SJSA1 (cell line): ENCODE data around the gene CD74. TPM values are rescaled to one million over a fixed set of nuclear protein-coding genes. Genes with fewer than 3 reads are reported as not detected.
"Not testable (repeated sequence)": the region's sequence is repeated elsewhere in the genome, so short reads cannot be mapped to it uniquely, and the experiment has no call there.

Source experiments
- DNase-seq, 2 experiments: peaks; one replicate each; pipeline ENCODE4 v3.0.0-alpha.2; 2015 to 2020; ENCODE audit warnings: low spot score in 2 of 2, low read depth in 1 of 2
- H3K27ac ChIP-seq: fragments of 250-450 bp; sonication (Bioruptor Pico); 2 replicates; pipeline ENCODE4 v1.5.1; 2020; ENCODE audit warnings: mild to moderate bottlenecking, moderate library complexity
- H3K27me3 ChIP-seq: fragments of 250-450 bp; sonication (Bioruptor Pico); replicated peaks from 2 replicates; pipeline ENCODE4 v1.5.1; 2020; ENCODE audit warnings: mild to moderate bottlenecking, moderate library complexity
- H3K36me3 ChIP-seq: fragments of 250-450 bp; sonication (Bioruptor Pico); 2 replicates; pipeline ENCODE4 v1.5.1; 2020; ENCODE audit warnings: mild to moderate bottlenecking
- H3K4me1 ChIP-seq: fragments of 250-450 bp; sonication (Bioruptor Pico); replicated peaks from 2 replicates; pipeline ENCODE4 v1.6.1; 2021; ENCODE audit warnings: mild to moderate bottlenecking
- H3K4me3 ChIP-seq: fragments of 250-450 bp; sonication (Bioruptor Pico); 2 replicates; pipeline ENCODE4 v1.5.1; 2020; ENCODE audit warnings: mild to moderate bottlenecking
- H3K9me3 ChIP-seq: fragments of 250-450 bp; sonication (Bioruptor Pico); replicated peaks from 2 replicates; pipeline ENCODE4 v1.5.1; 2020; ENCODE audit warnings: mild to moderate bottlenecking
- total RNA-seq: library from RNA; depleted of rRNA; stranded (reverse); fragments of >200 nt; shearing (Covaris generic); gene quantifications from 2 replicates; pipeline ENCODE4 v1.2.3, GENCODE V29; 2014; rRNA removed

Gene CD74
- total RNA-seq, result not detected in 2 replicates

DNA sequence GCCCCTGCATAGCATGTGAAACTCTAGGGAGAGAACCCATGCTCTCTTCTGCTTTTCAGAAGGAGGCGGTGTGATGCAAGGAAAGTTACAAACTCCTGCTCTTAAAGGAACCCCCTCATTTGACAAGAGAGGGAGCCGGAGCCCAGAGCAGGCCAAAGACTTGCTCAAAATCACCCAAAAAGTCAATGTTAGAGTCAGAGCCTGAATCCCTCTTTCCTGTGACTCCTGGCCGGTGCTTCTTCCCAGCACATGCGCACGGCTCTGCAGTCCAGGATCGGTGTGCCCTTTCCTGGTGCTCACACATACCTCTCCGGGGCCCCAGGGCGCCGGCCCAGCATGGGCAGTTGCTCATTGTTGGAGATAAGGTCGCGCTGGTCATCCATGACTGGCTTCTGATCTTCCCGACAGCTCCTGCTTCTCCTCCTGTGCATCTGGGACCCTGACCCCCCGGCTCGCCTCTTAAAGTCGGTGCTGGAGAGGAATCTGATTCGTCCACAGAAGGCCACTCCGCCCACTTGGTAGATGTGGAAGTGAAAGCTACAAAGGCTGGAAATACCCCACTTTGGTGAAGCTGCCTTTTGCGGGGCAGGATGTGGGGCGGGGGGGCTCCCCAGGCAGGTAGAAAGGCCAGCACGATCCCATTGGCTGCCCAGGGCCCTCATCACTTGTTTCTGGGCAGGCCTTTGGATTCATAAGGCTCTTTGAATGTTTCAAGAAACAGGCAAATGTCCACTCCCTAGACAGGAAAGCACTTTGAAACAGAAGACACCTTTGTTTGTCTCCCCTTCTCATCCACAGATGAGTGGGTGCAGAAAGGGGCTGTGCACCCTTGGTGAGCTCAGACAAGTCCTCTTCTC is at the start of gene CD74:
Gene CD74, minus strand, starts transcription at position 592 of the 857 bp plus-strand sequence. Its CDS starts 161 bp downstream, at position 431.
- Histone ChIP-seq H3K9me3 (no peaks in the 10 kb centered on the region), H3K4me3 (no peak within 1 kb of the TSS), H3K4me1 (peaks cover 5% of the 10 kb centered on the region), H3K27me3 (no peaks in the 10 kb centered on the region), H3K27ac (no peak within 1 kb of the TSS), H3K36me3 (no peaks in the 10 kb centered on the region)
- DNase-seq, result peak in 1 of 2 experiments; percentile 33

DNA sequence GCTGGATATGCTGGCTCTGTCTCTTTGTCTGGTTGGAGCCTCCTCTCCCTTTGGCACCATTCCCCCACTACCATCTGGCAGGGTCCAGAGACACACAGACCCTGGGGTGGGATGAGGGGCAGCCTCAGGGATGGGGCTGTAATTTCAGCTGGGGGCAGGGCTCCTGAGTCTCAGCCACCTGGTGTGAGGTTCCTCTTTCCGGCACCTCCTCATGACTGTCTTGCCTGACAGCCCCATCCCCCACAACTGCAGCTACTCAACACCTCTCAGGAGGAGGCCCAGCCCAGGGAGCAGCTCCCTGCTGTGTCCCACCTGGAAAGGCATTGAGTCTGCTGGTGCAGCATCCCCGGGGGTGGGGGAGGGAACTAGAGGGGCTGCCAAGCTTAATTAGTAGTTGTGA is 48.5 kb upstream of the CD74 start:
- Histone ChIP-seq H3K9me3 (no peaks in the 10 kb centered on the region), H3K4me3 (no peak overlapping the region), H3K27me3 (no peaks in the 10 kb centered on the region), H3K4me1 (peaks cover 53% of the 10 kb centered on the region), H3K36me3 (no peaks in the 10 kb centered on the region), H3K27ac (no peak overlapping the region)
- DNase-seq, result no peak

DNA sequence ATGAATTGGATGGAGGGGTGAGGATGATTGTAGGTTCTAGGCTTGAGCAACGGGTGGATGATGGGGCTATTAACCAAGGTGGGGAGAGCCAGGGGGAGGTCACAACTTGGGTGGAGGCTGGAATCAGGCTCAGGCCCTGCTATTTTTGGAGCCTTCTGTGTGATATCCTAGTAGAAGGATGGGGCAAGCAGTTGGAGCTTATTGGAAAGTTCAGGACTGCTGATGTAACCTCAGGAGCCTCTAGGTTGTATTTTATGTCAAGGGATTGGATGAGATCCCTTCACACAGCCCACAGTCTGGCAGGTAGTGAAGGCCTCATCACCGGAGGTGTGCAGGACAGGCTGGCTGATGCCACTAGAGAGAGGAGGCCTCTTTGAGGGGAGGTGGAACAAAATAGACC is 48.1 kb upstream of the CD74 start:
- Histone ChIP-seq H3K27me3 (no peaks in the 10 kb centered on the region), H3K4me1 (peaks cover 49% of the 10 kb centered on the region), H3K4me3 (no peak overlapping the region), H3K27ac (no peak overlapping the region), H3K9me3 (no peaks in the 10 kb centered on the region), H3K36me3 (no peaks in the 10 kb centered on the region)
- no peak for DNase-seq

DNA sequence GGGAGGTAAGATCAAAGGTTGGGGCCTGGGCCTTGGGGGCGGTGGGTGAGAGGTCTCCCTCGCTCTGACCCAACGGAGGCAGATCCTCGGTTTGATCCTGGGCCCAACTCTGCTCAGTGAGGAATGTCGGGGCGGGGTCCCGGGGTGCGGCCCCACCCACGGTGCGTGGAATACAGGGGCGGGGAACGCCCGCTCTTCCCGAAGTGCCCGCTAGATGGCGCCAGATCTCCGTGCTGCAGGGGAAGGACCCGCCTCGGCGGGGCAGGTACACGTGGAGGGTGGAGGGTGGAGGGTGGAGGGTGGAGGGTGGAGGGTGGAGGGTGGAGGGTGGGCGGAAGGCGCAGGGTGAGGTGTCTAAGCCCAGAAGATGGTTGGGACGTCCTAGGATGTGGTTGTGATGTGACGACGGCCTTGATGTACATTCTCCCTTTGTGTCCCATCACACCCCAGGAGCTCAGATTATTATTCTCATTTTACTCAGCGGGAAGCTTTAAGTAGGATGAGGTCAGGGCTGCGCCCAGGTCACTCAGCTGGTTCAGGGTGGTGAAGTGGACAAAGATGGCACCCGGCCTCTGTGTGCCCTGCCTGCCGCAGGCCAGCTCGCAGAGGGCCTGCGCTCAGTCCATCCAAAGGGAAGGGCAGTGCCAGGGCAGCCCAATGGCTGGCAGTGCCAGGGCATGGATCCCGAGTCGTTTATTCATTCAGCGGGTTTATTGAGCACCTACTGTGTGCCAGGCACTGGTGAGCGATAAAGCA is 46.3 kb upstream of the CD74 start:
- Histone ChIP-seq H3K9me3 (no peaks in the 10 kb centered on the region), H3K4me1 (peaks cover 31% of the 10 kb centered on the region), H3K27me3 (no peaks in the 10 kb centered on the region), H3K4me3 (no peak overlapping the region), H3K27ac (peak overlapping the region; percentile 51; the same call in 1 of the 2 replicates), H3K36me3 (no peaks in the 10 kb centered on the region)
- DNase-seq, result peak; percentile 84 to 92

DNA sequence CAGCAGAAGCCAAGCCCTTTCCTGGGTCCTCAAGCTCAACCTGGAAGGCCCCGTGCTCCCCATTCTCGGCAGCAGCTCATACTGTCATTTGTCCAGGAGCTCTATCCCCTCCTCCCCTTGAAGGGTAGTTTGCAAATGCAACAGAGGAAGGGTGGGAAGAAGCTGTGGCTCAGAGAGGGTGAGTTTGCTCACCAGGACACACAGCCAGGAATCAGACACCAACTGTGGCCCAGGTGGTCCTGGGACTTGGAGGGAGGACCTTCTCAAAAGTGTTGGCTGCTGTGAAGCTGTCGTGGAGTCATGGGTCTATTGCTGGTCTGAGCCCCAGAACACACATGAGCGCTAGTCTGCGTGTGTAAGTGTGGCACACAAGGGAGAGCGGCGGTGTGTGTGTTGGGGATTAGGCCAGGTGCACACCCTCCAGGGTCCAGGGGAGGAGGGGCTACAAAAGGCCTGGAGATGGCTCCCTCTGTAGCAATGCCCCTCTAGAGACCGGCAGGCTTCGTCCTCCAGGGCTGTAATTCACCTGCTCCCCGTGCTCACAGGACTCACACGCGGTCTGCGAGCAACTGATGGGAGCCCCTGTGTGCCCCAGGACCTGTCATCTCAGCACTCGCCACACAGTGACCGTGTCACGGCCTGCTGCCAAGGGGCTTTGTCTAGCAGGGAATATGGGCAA is 45.0 kb upstream of the CD74 start:
- Histone ChIP-seq H3K36me3 (no peaks in the 10 kb centered on the region), H3K27me3 (no peaks in the 10 kb centered on the region), H3K9me3 (no peaks in the 10 kb centered on the region), H3K27ac (no peak overlapping the region), H3K4me1 (peaks cover 18% of the 10 kb centered on the region), H3K4me3 (no peak overlapping the region)
- DNase-seq, result no peak

DNA sequence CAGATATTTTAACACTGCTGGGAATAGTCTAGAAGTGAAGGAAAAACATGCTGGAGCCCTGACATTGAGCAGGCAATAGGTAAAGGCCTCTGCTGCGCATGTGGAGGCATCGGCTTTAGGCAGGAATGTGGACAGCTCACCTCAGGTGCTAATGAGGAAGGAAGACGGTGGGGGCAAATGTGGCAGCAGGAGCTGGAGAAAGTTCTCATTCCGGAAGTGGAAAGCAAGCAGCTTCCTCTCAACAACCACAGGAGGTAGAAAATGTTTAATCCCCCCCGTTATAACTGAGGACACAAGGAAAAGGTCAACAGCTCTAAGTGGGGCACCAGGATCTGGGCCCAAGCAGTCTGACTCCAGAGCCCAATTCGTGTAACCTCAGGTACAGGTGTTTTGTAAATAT is 44.4 kb upstream of the CD74 start:
- Histone ChIP-seq H3K9me3 (no peaks in the 10 kb centered on the region), H3K27me3 (no peaks in the 10 kb centered on the region), H3K4me1 (peaks cover 13% of the 10 kb centered on the region), H3K27ac (no peak overlapping the region), H3K4me3 (no peak overlapping the region), H3K36me3 (no peaks in the 10 kb centered on the region)
- no peak for DNase-seq

DNA sequence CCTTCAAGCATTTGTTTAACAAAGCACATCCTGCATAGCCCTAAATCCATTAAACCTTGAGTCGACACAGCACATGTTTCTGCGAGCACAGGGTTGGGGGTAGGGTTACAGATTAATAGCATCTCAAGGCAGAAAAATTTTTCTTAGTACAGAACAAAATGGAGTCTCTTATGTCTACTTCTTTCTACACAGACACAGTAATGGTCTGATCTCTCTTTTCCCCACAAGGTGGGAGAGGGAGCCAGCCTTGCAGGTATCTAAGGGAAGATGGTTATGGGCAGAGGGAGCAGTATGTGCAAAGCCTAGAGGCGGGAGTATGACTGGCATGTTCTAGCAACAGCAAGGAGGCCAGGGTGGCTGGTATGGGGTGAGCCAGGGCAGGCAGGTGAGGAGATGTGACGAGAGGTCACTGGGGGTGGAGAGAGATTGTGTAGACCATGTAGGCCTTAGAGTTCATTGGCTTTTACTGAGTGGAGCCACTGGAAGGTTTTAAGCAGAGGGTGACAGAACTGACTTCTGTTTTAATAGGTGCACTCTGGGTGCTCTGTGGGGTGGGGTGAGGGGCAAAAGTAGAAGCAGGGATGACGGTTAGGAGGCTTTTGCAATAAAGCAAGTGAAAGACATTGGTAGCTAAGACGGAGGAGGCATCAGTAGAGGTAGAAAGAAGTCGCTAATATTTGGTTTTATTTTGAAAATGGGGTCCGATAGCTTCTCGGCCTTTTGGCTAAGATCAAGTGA is 42.0 kb upstream of the CD74 start:
- H3K27ac ChIP-seq, result no peak overlapping the region
- no peak overlapping the region for H3K4me3 ChIP-seq
- H3K4me1 ChIP-seq, result peaks cover 10% of the 10 kb centered on the region
- H3K36me3 ChIP-seq, result no peaks in the 10 kb centered on the region; the same call in 1 of the 2 replicates
- no peaks in the 10 kb centered on the region for H3K9me3 ChIP-seq
- no peaks in the 10 kb centered on the region for H3K27me3 ChIP-seq
- DNase-seq, result no peak

DNA sequence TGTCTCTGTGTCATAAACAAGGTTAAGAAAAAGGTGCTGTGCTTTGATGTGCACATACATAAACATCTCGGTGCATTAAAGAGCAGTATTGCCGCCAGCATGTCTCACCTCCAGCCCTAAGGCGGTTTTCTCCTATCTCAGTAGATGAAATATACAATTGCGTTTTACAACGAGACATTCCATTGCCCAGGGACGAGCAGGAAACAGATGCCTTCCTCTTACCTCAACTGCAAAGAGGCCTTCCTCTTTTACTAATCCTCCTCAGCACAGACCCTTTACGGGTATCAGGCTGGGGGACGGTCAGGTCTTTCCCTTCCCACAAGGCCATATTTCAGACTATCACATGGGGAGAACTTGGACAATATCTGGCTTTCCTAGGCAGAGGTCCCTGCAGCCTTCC is 41.3 kb upstream of the CD74 start:
- not testable (repeated sequence) for H3K27ac ChIP-seq, H3K9me3 ChIP-seq, H3K27me3 ChIP-seq, DNase-seq, H3K4me1 ChIP-seq, H3K4me3 ChIP-seq, H3K36me3 ChIP-seq

DNA sequence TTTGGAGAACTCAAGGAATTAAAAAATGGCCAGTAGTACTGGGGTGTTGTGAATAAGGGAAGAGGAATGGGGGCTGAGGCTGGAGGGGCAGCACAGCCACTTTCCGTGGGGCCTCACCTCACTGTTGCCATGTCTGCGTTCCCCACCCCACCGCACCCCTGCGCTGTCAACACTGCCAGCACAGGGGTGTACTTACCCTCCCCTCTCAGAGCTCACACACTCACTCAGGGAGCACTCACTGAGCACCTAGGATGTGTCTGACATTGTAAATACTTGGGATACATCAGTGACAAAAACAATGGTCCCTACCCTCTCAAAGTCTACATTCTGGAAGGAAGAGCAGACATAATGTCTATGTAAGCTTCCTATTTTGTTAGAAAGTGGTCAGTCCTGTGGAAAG is 40.2 kb upstream of the CD74 start:
- no peak for DNase-seq
- Histone ChIP-seq H3K9me3 (no peaks in the 10 kb centered on the region), H3K4me3 (no peak overlapping the region), H3K27ac (no peak overlapping the region), H3K4me1 (peaks cover 7% of the 10 kb centered on the region), H3K27me3 (no peaks in the 10 kb centered on the region), H3K36me3 (peaks cover 16% of the 10 kb centered on the region)

DNA sequence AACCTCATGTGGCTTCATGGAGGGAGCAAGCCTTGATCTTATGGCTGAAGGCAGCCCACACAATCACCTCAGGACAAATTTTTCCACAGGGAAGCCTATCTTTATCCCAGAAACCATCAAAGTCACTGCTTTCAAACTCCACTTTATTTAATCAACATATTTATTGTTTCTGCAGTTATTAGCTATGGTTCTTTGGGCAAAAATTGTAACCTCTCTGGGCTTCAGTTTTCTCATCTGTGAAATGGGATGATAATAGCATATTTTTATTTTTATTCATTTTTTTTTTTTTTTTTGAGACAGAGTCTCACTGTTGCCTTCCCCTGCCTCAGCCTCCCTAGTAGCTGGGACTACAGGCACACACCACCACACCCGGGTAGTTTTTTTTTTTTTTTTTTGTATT is 38.9 kb upstream of the CD74 start:
- peaks cover 10% of the 10 kb centered on the region for H3K4me1 ChIP-seq
- no peak overlapping the region for H3K4me3 ChIP-seq
- H3K27ac ChIP-seq, result no peak overlapping the region
- H3K9me3 ChIP-seq, result no peaks in the 10 kb centered on the region
- H3K27me3 ChIP-seq, result no peaks in the 10 kb centered on the region
- no peak for DNase-seq
- peaks cover 29% of the 10 kb centered on the region for H3K36me3 ChIP-seq

DNA sequence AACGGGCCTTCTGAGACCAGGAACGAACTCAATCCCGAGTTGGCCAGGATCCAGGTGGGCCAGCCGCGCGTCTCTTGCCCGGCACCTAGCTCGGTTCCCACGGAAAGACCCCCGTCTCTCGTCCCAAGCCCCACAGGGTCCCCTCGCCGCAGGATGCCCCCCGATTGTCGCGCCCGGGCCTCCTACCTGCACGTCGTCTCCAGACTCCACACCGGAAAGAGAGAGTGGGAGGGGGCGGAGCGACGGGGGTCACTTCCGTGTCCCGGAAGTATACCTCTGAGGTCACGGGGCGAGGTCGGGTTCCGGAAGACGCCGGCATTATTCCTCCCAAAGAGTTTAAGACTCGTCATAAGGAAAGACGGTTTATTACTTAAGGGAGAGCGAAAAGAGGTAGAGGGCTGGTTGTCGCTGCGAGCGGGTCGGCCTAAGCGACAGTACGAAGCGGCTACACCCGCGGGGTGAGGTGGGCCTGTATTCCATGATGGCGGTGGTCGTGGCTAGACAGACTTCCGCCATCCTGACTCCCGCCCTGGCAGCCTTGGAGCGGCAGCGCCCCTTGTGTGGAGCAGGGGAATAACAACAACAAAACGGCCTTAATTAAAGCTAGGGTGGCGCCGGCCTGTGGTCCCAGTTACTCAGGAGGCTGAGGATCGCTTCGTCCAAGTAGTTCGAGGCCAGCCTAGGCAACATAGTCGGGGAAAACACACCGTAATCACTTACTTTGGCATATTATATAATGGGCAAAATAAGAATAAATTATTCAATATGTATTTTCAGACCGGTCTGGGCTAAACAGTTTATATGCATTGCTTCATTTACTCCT is 37.0 kb upstream of the CD74 start, which contains the start of gene RPS14:
Gene RPS14, minus strand, starts transcription at position 223 of the 823 bp plus-strand sequence. CDS start 2,006 bp downstream, outside the sequence.
- H3K4me1 ChIP-seq, result peaks cover 10% of the 10 kb centered on the region
- peaks cover 48% of the 10 kb centered on the region for H3K36me3 ChIP-seq
- H3K9me3 ChIP-seq, result no peaks in the 10 kb centered on the region
- no peaks in the 10 kb centered on the region for H3K27me3 ChIP-seq
- peak within 1 kb of the TSS; percentile 98 for H3K27ac ChIP-seq
- peak within 1 kb of the TSS; percentile 71 for H3K4me3 ChIP-seq
- peak; percentile 98 to 100 for DNase-seq

DNA sequence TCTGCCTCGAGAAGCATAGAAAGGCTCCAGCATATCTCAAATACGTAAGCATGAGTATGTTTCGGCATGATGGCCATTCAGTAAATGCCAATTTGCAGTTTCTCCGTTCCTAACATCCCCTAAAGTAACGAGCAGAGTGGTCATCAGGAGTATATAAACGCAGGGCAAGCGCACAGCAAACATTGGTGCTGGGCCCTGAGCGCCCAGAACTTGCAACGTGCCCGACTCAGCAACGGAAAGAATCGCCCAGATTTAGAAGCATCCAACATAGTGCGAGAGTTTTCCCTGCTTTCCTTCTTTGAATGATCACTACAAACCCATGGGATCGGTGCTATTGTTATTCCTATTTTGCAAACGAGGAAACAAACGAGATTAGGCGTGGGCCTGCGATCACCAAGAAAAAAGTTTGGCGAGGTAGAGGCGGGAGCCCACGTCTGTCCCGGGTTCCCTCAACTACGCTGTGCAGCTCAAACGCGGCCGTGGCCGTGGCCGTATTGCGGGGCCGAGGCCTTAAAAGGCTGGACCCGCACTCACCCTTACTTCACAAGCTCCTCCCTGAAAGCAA is 36.3 kb upstream of the CD74 start:
- Histone ChIP-seq H3K4me1 (peaks cover 10% of the 10 kb centered on the region), H3K36me3 (peaks cover 55% of the 10 kb centered on the region), H3K27ac (peak overlapping the region; percentile 98), H3K9me3 (no peaks in the 10 kb centered on the region), H3K27me3 (no peaks in the 10 kb centered on the region), H3K4me3 (peak overlapping the region; percentile 71)
- DNase-seq, result no peak
